ENCODE measurements around the gene MTMR12.

- TF ChIP-seq CTCF (conservative IDR thresholded peaks at IDR 0.05 in 1 of 2, IDR thresholded peaks at IDR 0.05 in 1 of 2; ENCODE audit: low read depth in 1 of 2, low read length in 2 of 2) (no peak), EZH2 (IDR thresholded peaks at IDR 0.05; ENCODE audit: low read length, missing control alignments) (no peak)
Observed at GRCh38 chr5:32346869-32347268, 34.1 kb upstream of the MTMR12 start.

Measured in fibroblast of lung (primary cell).